ENCODE data around the gene RUNX1. TPM values are rescaled to one million over a fixed set of nuclear protein-coding genes. Genes with fewer than 3 reads are reported as not detected.
A peak's percentile ranks its signal among the peaks of the same experiment; 100 is the strongest.
"Not testable (repeated sequence)": the region's sequence is repeated elsewhere in the genome, so short reads cannot be mapped to it uniquely, and the experiment has no call there.

The RUNX1 gene
- polyA plus RNA-seq, 1 donor = 3.0 TPM

DNA sequence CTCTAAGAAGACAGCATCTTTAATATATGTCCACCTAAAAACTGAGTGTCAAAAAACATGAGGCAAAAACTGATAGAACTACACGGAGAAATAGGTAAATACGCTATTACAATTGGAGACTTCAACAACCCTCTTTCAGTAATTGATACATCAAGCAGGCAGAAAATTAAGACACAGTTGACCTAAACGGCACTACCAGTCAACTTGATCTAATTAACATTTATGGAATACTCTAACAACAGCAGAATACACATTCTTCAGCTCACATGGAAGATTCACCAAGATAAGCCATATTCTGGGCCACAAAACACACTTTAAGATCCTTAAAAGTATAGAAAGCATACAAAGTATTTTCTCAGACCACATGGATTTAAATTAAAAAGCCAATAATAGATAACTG, 242.7 kb downstream of the RUNX1 start:
- DNase-seq = no peak

DNA sequence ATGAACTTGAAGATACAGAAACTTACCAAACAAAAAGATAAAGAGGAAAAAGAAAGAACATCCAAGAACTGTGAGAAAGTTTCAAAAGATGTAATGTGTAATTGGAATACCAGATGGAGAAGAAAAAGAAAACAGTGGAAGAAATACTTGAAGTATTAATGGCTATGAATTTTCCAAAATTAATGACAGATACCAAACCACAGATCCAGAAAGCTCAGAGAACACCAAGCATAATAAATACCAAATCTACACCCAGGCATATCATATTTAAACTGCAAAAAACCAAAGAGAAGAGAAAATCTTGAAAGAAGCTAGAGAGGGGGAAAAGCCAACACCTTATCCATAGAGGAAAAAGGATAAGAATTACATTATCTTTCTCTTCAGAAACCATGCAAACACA, 243.9 kb downstream of the RUNX1 start:
- no peak for DNase-seq

DNA sequence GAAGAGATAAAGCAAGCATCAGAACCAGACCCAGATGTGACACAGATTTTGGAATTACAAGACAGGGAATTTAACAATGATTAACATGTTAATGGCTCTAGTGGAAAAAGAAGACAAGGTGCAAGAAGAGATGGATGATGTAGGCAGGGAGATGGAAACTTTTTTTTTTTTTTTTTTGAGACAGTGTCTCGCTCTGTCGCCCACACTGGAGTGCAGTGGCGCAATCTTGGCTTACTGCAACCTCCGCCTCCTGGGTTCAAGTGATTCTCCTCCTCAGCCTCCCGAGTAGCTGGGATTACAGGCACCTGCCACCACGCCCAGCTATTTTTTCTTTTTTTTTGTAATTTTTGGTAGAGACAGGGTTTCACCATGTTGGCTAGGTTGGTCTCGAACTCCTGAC, 244.5 kb downstream of the RUNX1 start:
- not testable (repeated sequence) for DNase-seq

DNA sequence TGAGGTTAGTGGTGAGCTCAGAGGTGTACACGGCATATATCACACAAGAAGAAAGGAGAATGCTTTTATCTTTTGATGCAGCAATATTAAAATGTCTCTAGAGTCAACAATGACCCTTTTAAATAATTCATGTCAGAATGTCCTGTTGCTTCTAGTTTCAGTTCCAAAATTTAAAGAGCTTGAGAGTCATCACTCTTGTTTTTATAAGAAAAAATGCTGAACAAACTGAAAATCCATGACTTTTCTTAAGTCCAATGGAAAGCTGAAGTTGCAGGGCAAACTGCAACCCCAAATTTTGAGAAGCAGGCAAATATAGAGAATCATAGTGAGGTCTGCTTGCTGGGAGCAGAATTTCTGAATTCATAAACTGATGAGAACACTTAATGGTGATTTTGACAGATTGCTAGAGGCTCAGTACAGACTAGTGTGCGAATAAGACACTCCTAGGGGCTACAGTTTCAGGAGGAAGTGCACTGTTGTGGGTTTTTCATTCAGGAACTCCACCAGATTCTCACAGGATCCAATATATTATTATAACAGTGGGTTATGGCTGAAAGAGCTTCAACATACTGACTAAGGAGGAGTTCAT, 245.2 kb downstream of the RUNX1 start:
- DNase-seq = no peak

DNA sequence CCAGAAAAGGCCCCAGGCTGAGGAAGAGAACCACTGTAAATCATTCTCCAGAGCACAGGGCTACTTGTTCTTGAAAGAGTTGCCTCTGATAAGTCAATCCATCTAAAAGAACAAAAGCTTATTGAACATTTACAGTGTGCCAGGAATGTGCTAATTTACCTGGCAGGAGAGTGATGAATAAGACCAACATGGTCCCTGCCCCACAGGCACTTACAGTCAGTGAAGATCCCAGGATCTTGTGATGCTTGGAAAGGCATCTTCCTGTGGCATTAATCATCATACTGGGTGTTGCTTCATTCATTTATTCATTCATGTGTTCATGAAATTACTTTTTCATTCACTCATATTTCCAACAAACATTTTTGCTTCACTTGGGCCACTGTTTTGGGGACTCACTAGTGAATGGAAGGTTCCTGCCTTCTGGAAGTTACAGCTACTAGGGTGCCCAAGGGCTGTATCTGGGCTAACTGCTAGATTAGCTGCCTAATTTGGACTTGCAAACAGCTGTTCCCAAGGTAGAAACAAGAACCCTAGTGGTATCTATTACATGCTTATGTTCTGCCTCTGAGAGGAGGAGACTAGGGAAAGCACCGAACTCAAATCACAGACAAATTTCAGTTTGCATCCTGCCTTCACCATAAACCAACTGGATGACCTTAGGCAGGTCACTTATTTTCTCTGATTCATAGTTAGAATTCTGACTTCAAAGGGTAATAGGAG, 246.8 kb downstream of the RUNX1 start:
- no peak for DNase-seq

DNA sequence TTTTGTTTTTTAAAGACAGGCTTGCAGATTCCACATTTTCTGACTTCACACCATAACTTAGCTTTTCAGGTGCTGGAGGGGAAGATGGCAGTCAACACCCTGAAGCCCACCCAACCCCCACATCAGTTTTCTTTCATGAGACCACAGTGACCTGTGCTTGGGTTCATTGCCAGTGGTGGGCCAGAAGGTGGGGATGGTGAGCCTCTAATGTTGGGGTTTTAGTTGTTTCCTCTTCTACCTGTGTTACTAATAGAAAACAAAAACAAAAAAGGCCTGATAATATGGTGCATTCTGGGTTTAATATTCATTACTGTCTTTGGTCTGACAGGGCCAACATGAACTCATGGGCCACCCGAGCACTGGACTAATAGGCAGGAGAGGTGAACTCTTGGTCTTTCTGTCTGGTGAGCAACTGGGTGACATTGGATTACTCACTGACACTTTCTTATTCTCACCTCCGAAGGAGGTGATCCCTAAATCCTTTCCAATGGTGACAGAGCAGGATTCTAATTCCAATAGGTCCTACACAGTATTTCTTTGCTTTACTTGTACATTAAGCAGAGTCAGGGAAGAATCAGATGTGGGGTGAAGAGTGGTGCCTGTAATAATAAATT, 247.5 kb downstream of the RUNX1 start:
- DNase-seq = no peak

DNA sequence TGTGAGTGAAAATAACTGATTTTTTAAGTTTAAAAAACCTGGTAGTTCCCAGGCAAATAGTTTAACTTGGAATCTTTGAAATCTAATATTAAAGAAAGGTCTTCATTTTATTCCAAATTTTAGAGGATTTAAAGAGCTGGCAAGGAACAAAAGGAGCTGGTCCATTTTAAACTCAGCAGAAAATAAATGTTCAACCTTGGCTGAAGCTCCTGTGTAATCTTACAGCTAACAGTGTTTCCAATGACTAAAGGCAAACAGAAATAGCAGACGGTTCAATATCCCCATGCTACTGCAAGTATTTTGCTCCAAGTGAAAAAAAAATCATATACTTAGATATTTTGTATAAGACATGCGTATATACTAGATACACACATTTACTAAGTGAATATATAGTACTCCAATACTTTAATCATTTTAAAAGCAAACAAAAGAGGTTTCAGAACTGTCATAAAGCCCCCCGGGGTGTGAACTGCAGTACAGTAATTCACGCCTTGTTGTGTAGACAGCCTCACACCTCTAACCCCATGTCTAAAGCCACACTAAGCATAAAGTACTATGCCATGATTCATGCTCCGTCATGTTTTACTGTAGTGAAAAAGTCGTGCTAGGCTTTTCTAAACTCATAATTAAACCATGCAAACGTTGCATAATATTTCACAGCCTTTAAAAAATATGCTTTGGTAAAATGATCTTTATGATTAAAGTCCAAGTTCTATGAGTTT, 248.1 kb downstream of the RUNX1 start:
- DNase-seq = no peak

DNA sequence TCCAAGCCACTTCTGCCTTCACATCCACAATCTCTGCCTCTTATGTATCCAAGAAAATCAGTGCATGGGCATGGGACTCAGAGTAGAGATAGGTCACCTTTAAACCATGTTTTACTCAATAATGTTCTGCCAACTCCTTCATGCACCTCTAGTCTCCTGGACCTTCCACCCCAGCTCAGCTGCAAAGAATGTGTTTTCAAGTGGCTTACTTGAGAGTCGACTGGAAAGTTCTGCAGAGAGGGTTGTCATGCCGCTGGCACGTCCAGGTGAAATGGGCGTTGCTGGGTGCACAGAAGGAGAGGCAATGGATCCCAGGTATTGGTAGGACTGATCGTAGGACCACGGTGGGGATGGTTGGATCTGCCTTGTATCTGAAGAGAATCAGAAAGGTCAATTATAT, 250.0 kb downstream of the RUNX1 start:
- DNase-seq = no peak

DNA sequence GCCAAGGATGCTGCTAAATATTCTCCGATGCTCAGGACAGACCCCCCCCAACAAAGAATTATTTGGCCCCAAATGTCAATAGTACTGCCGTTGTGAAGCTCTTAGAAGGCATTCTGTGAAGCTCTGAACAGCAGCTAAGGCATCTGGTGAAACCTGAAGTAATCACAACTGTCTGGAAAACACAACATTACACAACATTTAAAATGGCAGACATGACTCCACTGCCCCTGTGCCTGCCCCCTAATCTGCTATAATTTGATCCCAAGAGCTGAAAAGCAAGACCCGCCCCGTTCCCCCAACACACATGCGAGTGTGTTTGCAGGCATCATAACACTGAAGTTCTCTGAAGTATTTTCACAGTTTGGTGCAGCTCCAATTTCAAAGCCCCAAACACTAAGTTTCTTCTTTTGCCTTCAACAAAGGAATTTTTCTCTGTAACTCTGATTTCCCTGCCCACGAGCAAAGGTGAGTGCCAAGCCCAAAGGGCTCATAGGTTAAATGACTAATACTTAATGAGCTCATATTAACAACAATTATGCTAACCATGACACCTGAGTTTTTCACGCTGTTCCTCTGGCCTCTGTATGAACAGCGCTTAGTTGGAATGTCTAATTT, 251.1 kb downstream of the RUNX1 start:
- DNase-seq = no peak

DNA sequence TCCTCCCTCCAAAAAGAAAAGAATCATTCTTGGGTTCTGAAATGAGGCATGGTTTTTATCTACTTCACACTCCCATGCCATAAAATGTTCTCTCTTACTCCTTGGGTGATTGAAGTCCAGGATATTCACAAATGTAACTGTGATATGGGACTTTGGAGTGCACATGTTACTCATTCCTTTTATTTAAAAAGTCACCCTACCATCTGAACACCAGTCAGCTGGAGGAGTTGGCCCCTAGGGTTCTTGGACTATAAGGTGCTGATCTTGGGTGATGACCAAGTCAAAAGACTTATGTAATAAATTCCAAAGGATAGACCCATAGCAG, 251.9 kb downstream of the RUNX1 start:
- DNase-seq = no peak

DNA sequence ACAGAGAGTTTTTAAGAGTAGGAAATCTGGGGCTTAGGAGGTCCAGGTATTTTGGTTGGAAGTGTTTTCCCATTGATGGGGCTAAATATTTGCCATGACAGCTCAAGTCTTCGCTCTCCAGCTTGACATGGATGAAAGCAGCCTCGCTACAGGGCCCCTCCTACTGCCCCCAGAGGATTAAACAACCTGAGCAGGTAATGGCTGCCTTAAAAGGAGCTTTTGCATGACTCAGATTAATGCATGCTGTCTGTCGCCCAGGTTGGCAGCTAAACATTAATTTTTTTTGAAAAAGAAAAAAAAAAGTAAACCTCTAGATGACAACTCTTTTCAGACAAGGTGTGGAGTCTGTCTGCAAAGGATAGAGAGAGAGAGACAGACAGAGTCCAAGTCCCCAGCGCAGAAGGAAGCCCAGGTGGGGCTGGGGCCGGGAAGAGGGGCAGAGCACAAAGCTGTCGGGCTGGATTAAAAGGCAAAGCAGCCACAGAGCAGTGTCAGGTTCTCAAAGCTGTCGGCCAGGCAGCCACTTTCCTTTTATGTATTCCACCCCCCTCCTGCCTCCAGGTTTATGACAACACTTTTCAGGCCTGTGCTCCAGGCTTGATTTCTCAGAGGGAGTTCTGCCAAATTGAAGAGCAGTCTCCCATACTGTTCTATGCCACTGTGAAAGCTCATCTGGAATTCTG, 252.4 kb downstream of the RUNX1 start:
- peak; percentile 57 for DNase-seq

DNA sequence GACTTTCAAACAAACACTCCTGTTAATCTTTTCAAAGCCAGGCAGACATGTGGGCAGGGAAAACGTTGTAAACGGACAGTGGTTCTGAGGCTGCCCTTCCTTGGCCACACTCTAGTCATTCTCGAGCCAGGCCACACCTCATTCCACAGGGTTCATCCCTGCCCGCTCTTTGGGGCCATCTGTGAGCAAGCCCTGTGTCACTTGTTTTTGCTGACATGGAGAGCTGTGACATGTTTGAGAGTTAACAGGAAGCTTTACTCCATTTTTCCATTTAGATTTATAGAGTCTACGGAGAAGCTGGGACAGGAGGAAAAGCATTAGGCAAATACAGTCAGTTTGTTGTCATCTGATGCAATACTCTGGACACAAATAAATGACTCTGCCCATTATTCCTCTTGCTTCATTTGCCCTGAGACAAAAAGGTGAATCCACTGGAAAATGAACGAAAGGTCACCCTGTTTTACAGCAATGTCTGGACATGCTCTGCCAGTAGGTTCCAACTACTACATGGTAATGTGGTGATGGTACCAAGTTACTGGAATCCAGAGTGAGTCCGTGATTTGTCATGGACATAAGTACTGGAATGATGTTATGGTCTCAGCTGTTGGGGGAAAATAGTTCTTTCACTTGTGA, 253.4 kb downstream of the RUNX1 start:
- DNase-seq = no peak

DNA sequence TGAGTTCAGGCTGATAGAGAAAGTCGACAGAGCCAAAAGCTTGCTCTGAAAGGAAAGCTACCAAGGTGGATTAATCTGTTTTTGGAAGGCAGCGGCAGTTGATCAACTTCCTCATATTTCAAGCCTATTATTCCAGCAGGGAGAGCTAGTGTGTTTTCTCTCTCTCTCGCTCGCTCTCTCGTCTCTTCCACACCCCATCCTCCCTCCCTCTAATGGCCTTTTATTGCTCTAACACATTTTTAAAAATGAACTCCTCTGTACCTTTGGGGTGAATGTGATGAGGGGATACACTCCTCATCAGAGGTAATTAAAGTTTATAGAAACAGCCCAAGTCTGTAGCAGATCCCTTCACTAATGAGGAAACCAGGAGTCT, 253.9 kb downstream of the RUNX1 start:
- peak; percentile 31 for DNase-seq

DNA sequence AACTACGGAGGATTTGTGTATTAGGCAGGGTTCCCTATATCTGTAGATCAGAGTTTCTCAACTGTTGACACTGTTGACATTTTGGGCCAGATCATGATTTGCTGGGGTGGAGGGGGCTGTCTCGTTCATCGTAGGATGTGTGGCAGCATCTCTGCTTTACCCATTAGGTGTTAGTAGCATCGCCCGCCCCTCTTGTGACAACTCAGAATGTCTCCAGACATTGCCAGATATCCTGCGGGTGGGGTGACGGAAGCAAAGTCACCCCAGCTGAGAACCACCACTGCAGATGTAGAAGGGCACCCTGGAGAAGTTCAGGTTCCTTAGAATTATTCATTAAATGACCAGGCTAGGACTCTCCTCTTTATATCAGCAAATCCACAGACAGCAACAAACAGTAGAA, 254.4 kb downstream of the RUNX1 start:
- DNase-seq = no peak

DNA sequence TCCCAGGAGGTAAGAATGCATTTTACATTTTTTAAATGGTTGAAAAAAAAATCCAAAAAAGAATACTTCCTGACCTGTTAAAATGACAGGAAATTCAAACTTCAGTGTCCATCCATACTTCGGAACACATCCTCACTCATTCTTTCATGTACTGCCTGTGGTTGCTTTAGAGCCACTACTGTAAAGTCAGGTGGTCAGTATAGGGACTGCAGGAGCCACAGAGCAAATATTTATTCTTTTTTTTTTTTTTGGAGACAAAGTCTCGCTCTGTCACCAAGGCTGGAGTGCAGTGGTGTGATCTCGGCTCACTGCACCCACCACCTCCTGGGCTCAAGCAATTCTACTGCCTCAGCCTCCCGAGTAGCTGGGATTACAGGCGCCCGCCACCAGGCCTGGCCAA, 255.6 kb downstream of the RUNX1 start:
- DNase-seq = no peak

DNA sequence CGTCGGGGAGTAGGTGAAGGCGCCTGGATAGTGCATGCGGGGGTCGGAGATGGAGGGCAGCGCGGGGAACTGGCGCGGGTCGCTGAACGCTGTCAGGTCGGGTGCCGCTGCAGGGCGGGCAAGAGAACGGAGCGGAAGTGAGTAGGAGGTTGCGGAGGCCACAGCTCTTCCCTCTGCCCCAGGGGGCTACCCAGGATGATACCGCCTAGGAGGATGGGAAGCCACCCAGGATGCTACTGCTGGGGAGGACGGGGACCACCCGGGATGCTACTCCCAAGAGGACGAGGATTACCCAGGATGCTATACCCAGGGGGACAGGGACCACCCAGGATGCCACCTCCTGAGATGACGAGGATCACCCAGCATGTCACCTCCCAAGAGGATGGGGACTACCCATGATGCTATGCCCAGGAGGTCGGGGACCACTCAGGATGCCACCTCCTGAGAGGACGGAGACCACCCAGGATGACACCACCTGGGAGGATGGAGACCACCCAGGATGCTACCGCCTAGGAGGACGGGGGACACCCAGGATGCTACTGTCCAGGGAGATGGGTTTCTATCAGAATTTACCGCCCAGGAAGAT, 256.5 kb downstream of the RUNX1 start:
- no peak for DNase-seq

DNA sequence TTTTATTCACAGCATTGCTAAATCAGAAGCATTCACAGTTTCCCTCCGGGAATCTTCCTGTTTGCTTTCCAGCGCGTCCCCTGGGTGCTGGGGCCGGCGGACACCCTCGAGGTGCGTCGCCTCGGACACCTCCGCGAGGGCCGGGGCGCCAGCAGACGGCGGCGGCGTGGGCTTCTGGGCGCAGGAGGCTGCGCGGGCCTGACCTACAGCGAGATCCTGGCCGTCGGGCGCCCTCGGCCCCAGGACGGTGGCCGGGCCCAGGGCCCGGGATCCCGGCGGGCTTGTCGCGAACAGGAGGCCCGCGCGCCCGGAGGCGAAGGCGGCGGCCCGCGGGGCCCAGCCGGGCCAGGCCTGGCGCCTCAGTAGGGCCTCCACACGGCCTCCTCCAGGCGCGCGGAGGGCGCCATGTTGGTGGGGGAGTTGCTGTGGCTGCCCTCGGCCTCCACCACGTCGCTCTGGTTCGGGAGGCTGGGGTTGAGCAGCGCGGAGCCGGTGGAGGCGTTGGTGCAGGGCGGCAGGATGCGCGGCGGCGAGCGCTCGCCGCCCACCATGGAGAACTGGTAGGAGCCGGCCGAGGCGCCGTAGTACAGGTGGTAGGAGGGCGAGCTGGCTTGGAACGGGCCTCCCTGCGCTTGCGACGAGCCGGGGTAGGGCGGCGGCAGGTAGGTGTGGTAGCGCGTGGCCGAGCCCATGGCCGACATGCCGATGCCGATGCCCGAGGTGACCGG, 257.2 kb downstream of the RUNX1 start:
- DNase-seq = no peak

DNA sequence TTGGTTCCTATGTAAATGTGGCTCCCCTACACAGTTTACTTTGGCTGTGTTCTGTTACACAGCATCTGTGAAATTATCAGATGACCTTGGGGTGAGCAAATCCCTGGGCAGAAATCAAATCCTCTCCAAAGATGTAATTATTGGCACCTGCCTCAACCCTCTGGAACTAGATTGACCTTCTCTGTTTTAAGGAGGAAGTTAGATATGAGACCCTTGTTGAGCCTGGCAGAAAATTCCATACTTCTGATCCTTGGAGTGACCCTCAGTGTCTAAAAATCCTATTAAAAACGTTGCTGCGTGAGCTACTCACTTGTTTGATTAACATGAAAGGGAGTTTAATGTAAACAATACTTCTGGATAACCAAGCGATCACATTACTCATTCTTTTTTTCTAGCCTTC, 258.3 kb downstream of the RUNX1 start:
- no peak for DNase-seq

DNA sequence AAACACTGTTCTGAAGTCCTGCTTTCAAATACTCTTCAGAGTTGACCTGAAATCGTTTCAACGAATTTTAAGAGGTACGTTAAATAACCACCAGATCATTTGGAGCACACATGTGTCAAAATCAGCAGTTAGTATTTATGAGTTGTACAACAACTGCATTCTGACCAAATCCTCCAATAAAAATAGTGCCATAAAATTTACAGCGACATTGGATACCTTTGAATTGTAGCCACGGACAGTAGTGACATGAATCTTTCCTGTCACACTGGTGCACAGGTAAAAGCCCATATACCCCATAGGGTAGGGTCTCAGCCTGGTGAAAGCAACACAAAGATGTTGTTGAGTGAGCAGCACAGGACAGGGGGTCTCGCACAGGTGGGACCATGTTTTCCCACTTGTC, 258.8 kb downstream of the RUNX1 start:
- DNase-seq = no peak

DNA sequence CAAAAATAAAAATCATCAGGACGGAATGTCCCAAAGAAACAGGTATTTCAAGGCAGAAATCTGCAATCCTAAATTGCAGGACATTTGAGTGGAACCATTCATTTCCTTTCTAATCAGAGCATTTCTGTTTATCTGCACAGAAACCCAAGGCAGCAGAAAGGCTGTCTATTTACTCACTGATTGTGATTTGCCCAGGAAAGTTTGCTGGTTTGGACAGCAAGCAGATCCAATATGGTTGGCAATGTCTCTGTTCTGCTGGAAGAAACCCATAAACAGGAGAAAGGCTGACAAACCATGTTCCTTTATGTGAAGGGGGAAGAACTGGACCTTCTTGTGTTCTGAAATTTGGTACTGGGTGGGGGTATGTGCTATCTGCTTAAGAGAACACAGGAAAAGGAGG, 260.2 kb downstream of the RUNX1 start:
- no peak for DNase-seq

DNA sequence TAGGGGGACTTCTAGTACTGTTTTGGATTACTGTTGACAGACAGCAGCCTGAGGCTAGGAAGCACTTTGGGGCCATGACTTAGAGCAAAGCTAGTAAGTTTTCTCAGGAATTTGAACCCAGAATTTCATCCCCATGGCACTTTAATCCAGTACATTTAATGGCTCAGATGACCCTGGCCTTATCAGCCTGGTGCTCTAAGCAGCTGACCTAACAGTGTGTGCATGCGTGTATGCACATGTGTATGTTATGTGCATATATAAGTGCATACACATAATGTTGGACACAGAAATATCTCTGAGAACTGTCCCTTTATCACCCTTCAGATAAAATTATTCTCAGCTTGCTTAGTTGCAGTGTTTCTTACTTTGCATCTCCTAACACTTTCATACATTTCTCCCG, 265.3 kb downstream of the RUNX1 start:
- DNase-seq = no peak
